NCI-H2107 treated with DMSO at 0.1 percent for 48 hours (cell line): Measurements from ENCODE around the gene SELENOK.

Experiments used
- DNase-seq: peaks from one replicate; lab custom pipeline; 2025; ENCODE audit not compliant: unreplicated experiment; lab: John Stamatoyannopoulos, UW

The SELENOK gene

GRCh38 chr3:53884623-53885022, 7.0 kb downstream of the SELENOK start:
- no peak for DNase-seq

- no peak for DNase-seq
Measured at GRCh38 chr3:53883008-53883407, 8.7 kb downstream of the SELENOK start.

- DNase-seq: peak; percentile 8
Measured at GRCh38 chr3:53881691-53882593, 9.7 kb downstream of the SELENOK start, which contains the start of gene ACTR8. ACTR8 (minus strand) TSS chr3:53882152; CDS start chr3:53882101, 51 bp downstream.

GRCh38 chr3:53880396-53881345, 11.0 kb downstream of the SELENOK start:
- no peak for DNase-seq

- no peak for DNase-seq
Measured at GRCh38 chr3:53865732-53866499, 25.7 kb downstream of the SELENOK start.

- no peak for DNase-seq
Measured at GRCh38 chr3:53863145-53863544, 28.5 kb downstream of the SELENOK start.

- no peak for DNase-seq
Measured at GRCh38 chr3:53862241-53862640, 29.4 kb downstream of the SELENOK start.

- no peak for DNase-seq
Measured at GRCh38 chr3:53860196-53860595, 31.5 kb downstream of the SELENOK start.

- no peak for DNase-seq
Measured at GRCh38 chr3:53859178-53859577, 32.5 kb downstream of the SELENOK start.

GRCh38 chr3:53858096-53858741, 33.4 kb downstream of the SELENOK start:
- no peak for DNase-seq

GRCh38 chr3:53856964-53857363, 34.7 kb downstream of the SELENOK start:
- no peak for DNase-seq

- DNase-seq: no peak
Measured at GRCh38 chr3:53850895-53851294, 40.8 kb downstream of the SELENOK start.

GRCh38 chr3:53849916-53850315, 41.7 kb downstream of the SELENOK start:
- DNase-seq: no peak

GRCh38 chr3:53846851-53847155, 44.9 kb downstream of the SELENOK start:
- no peak for DNase-seq

GRCh38 chr3:53846134-53846850, 45.4 kb downstream of the SELENOK start, which contains the start of the genes CHDH and IL17RB:
CHDH (minus strand) TSS chr3:53846419; CDS start chr3:53824008, 22,411 bp downstream.
IL17RB (plus strand) TSS chr3:53846568; CDS start chr3:53846589, 21 bp downstream.
- no peak for DNase-seq

- no peak for DNase-seq
Measured at GRCh38 chr3:53845881-53846133, 45.9 kb downstream of the SELENOK start.

- DNase-seq: no peak
Measured at GRCh38 chr3:53845103-53845880, 46.4 kb downstream of the SELENOK start.

GRCh38 chr3:53844262-53845102, 47.2 kb downstream of the SELENOK start:
- DNase-seq: no peak
